ENCODE measurements around the gene NKIRAS2.
"Not testable (repeated sequence)": the region's sequence is repeated elsewhere in the genome, so short reads cannot be mapped to it uniquely, and the experiment has no call there.

Gene NKIRAS2

DNA sequence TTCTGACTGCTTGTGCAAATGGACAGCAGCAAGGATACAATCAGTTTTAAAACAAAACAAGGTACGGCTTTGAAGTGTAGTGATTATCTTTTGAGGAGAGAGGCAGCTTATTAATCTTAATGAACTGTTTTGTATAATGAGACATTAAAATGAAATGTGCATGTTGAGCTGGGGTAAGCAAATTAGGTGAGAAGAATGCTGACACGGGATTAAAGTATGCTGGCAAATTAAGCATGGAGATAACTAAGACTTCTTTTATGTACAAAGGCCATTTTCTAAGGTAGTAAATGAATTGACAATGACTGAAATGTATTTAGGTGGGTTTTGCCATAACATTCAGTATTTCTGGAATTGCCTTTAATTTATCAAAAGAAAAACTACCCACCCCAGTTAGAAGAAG is 21.4 kb upstream of the NKIRAS2 start:
- no peak for DNase-seq (ENCODE audit: low read depth in 2 of 2)

DNA sequence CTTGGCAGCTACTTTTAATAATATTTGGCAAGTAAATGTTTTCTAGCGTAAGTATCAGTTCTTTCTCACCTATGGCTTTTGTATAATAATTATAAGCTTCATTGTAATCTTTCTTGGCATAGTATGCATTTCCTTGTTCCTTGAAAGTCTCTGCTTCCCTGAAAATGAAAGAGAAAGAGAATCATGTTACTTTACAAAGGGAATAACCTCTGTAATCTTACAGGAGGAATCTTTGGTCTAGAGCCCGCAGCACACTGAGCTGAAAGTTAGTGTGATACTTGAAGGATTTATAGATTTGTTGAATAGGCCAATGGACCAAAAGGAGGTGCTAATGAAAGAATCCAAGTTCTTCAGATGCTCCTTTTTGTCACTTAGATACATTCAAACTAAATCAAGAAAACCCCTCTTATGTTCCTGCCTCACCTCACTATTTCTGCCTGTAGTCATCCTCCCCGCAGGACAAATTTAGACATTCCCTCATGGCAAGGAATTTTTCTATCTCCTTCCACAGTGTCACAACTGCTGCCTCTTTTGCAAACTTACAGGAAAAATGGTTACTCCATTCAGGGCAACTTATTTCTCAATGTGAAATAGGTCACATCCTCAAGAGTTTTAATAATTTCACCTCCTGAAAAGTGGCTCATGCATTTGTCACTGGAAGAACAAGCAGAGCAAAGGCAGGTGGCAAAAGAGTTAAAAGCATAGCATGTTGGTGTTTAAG is 19.3 kb upstream of the NKIRAS2 start:
- DNase-seq (ENCODE audit: low read depth in 2 of 2): no peak

DNA sequence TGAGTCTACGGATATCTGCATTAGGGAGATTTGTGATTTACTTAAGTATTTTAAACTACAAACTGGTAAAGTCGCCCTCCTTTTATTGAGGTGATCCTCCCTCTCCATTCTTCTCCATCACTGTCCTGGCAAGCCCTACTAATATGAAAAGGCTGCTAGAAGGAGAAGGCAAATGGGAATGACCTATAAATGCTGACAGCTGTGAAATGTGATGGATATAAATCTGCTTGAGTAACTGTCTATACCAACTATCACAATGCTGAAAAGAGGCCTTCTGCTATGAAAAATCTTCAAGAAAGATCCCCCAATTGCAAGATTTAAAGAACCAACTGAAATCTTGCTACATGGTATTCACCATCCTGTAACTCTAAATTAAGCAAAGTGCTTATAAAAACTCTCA is 18.2 kb upstream of the NKIRAS2 start:
- DNase-seq (ENCODE audit: low read depth in 2 of 2): no peak

DNA sequence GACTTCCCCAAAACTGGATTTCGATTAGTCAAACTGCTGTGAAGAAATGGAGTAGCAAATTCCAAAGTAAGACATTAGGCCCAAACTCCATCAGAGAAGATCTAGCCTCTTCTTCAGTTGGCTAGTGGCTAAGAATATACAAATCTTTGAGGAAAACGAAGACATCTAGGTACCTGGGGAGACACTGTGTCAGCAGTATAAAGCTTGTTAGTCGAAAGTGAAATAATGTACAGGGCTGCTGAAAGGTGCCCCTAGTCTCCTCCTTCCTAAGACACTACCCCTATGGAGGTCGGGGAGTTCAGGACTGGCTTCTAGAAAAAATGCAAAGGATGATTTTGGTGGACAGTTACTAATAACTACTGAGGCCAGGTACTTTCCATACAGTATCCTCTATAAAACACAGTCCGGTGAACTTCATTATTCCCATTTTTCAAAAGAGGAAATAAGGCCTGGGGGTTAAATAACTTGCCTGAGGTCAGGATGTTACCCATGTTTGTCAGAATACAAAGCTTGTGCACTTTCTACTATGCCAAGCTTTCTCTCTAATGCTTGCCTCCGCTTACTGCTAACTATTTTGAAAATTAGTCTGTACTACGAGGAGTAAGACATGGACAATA is 17.6 kb upstream of the NKIRAS2 start:
- no peak for DNase-seq (ENCODE audit: low read depth in 2 of 2)

DNA sequence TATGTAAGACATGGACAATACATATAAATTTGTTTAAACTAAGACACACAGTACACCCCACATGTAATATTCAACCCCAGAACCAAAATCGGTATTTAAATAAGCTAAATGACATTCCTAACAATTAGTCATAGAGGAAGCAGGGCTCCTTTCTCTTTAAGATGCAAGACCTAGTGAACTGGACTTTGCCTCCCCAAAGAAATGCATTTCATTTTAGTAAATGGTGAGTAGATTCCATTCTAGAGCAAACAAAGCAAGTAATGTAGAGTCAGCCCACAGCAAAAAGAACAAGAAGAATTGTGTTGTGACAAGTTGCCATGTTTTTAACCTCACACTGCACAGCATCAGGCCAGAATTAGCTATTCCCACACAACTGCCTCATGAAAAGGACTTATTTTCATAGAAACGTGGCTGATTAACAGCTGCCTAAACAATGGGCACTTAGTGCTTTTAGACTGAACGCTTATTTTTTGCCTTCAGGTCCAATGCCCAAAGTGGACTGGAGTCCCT is 17.0 kb upstream of the NKIRAS2 start:
- no peak for DNase-seq (ENCODE audit: low read depth in 2 of 2)

DNA sequence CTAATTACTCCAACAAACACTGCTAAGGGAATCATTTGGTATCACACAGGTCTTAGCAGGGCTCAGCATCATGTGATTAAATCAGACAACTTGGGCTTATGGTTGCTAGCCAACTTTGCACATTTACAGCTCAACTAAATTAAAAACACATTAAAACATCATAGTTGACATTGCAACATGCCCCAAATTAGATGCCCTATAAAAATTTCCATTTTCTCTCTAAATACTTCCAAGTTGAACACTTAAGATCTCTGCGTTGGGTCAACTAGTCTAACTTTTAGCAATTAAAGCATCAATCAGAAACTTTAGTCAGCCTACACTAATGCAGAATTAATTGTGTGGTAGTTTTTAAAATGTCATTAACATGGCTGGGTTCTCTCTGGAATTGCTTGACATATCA is 14.7 kb upstream of the NKIRAS2 start:
- no peak for DNase-seq (ENCODE audit: low read depth in 2 of 2)

DNA sequence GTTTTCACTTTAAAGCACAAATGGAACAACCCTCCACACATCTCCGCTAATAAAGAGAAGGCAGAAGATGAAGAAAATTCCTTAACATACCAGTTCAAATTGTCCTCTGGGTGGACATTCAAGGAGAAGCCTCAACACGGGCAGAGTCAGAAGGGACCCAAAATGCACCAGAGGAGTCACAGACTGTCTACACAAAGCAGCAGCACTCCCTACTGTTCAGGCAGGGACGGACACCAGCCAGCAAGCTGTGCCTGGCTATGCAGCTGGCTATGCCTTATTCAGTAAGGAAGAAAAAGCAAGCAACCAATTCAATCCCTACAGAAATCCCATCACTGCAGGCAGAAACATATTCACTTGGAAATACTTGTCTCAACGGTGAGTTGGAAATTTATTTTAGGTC is 10.7 kb upstream of the NKIRAS2 start:
- DNase-seq (ENCODE audit: low read depth in 2 of 2): no peak

DNA sequence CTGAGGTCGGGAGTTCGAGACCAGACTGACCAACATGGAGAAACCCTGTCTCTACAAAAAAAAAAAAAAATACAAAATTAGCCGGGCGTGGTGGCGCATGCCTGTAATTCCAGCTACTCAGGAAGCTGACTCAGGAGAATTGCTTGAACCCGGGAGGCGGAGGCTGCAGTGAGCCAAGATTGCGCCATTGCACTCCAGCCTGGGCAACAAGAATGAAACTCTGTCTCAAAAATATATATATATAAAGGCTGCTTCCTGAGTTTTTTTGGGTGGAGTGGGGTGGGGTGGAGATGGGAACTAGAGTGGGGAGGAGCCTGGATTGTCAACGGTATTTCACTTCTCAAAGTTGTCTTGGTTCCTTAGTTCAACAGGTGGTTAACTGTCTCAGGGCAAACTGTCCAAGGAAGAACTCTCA is 9.6 kb upstream of the NKIRAS2 start:
- not testable (repeated sequence) for DNase-seq (ENCODE audit: low read depth in 2 of 2)

DNA sequence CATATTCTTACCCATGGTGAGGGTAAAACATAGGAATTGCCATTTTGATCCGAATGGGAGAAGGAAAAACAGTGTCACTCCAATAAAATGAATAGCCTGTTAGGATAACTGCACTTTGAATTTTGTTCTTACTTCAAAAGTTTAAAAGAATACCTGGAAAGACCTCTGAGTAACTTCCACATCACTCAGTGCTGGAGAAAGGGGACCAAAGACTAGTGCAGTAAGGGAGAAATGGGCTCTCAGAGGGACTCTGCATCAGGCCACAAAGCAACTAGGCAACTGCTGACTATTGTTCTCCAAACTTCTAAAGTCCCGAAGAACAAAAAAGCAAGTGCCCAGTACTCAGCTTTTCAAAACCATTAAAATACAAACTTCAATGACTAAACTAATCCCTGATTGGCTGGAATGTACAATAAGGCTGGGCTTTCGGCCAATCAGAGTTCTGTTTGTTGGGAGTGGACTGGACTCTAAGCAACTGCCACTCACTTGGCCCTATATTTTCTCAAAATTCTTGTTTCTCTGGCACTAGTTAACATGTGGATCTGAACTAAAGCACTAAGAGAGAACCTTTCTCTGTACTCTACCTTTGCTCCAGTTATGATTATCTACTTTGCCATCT is 8.9 kb upstream of the NKIRAS2 start:
- no peak for DNase-seq (ENCODE audit: low read depth in 2 of 2)

DNA sequence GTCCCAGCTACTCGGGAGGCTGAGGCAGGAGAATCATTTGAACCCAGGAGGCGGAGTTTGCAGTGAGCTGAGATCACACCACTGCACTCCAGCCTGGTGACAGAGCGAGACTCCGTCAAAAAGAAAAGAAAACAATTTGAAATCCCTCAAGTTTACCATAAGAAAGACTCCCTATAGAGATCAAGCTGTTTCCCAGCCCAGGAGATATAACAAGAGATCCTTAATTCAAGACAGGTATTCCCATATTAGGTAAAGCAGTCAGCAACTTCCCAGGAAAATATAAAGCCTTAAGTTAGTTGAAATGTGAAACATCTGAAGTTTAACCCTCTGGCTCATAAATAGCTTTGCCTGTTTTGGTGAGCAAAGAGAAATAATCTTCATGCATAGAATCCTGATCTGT is 7.5 kb upstream of the NKIRAS2 start:
- DNase-seq (ENCODE audit: low read depth in 2 of 2): not testable (repeated sequence)

DNA sequence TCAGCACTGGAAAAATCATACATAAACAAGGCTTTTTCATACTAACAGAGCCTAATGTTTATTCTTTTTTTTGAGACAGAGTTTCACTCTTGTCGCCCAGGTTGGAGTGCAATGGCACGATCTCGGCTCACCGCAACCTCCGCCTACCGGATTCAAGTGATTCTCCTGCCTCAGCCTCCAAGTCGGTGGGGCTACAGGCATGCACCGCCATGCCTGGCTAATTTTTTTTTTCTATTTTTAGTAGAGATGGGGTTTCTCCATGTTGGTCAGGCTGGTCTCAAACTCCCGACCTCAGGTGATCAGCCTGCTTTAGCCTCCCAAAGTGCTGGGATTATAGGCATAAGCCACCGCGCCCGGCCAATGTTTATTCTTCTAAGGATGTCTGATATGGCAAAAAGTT is 6.2 kb upstream of the NKIRAS2 start:
- not testable (repeated sequence) for DNase-seq (ENCODE audit: low read depth in 2 of 2)

DNA sequence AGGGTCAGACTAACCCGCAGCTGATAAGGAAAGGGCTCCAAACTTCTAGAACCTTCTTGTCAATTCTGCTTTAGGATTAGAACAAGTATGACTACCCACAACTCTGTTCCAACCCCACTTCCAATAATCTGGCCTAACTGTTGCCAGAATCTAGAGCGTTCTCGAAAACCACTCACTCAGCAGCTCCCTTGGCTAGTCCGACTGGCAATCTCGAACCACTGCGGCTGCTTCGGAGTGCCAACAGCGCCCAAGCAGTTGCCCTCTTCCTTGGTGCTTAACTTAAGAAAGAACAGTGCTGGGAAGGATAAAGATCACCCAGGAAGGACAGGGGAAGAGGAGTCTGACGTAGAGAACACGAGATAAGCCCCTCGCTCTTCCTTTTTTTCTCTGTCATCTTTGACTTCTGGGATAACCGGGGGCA is 3.5 kb upstream of the NKIRAS2 start:
- DNase-seq (ENCODE audit: low read depth in 2 of 2): no peak

DNA sequence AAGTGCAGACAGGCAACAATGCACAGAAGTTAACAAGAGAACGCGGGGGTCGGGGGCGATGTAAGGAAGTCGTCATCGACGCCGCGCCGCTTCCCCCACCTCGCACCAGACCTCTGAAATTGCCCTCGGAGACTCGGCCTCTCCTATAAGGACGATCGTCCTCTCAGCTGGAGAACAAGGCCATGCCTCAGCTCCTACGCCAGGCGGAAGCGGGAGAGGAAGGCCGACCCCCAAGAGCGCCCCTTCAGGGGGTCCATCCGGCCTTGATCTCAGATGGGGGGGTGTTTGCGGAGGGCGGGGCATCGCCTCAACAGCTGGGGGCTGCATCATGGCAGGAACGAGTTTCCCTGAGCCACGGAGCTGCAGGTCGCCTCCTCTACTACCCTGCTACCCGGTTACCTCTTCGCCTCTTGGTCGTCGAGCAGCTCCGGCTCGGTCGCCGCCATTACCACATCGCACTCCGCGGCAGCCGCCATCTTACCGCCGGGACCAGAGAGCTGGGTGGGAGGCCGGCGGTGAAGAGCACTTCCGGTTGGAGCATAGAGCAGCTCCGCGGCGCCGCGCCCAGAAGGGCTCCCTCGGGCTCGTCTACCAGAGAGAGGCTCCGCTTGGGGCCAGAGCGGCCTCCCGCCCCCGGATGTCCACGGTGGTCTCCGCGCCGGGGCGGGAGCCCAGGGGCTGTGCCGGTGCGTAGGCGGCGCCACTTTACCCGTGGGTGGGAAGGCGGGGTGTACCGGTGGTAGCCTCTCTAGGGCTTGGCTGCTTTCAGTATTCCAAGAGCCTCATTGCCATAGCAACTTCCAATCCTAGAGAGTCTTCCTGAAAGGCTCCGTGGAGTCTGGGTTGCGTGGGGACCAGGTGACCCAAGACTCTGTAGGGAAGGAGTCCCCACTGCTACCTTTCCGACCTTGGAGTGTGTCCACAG is 2.7 kb upstream of the NKIRAS2 start, which contains the start of gene DNAJC7:
DNAJC7 (minus strand) TSS at position 499 of the 925 bp plus-strand sequence; CDS start at position 476, 23 bp downstream.
- DNase-seq (ENCODE audit: low read depth in 2 of 2): peak; percentile 82 to 90

DNA sequence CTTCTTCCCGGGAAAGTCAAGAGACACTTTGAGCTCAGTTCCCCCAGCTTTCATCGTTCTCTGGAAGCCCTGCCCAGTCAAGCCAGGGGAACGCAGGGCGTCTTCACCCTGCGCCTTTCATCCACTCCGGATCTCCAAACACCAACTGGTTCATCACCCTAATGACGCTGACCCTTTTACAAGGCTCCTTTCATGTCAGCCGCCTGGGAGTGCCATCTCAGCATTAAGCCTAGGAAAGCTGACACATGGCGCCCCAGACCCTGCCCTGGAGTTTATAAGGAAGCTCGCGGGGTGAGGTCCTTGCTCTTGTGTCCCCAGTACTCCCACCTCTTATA is 2.1 kb upstream of the NKIRAS2 start:
- DNase-seq (ENCODE audit: low read depth in 2 of 2): peak in 1 of 2 donors; percentile 16

DNA sequence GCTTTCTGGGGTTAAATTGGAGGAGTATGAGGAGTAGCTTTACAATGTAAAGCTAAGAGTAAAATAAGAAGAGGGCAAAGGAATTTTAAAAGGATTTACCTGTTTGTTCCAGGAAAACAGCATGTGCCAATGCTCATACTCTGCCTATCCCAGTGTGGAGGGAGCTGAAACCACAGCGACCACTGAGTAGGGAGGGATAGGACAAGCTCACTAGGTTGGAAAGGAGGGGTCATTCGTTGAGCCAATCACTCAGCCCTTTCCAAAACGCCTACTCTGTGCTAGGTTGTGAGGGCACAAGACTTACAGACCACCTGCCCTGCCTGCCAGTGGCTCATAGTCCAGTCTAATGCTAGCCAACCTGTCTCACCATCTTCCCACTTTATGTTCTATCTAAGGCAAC is 1.6 kb upstream of the NKIRAS2 start:
- no peak for DNase-seq (ENCODE audit: low read depth in 2 of 2)

DNA sequence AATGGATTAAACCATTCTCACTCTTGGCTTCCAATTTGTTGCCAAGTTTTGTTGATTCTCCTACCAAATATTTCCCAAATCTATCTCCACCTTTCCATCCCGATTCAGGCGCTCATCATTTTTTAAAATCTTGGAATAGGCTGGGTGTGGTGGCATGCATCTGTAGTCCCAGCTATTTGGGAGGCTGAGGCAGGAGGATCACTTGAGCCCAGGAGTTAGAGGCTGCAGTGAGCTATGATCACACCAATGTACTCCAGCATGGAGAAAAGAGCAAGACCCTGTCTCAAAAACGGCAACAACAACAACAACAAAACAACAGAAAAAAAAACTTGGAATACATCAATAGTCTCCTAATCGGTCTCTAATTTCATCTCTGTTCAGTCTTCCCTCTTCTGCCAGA is 902 bp upstream of the NKIRAS2 start:
- DNase-seq (ENCODE audit: low read depth in 2 of 2): no peak

DNA sequence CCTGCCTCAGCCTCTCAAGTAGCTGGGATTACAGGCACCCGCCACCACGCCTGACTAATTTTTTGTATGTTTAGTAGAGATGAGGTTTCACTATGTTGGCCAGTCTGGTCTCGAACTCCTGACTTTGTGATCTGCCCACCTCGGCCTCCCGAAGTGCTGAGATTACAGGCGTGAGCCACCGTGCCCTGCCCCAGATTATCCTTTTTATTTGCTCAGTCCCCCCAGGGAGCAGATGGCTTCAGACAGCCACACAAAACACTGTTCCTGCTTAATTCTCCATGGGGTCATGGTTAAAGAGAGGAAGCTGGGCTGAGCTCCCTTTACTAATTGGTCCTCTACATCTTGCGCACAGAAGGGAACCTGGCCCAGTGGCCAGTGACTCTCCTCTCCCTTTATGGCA is 955 bp downstream of the NKIRAS2 start:
- not testable (repeated sequence) for DNase-seq (ENCODE audit: low read depth in 2 of 2)

DNA sequence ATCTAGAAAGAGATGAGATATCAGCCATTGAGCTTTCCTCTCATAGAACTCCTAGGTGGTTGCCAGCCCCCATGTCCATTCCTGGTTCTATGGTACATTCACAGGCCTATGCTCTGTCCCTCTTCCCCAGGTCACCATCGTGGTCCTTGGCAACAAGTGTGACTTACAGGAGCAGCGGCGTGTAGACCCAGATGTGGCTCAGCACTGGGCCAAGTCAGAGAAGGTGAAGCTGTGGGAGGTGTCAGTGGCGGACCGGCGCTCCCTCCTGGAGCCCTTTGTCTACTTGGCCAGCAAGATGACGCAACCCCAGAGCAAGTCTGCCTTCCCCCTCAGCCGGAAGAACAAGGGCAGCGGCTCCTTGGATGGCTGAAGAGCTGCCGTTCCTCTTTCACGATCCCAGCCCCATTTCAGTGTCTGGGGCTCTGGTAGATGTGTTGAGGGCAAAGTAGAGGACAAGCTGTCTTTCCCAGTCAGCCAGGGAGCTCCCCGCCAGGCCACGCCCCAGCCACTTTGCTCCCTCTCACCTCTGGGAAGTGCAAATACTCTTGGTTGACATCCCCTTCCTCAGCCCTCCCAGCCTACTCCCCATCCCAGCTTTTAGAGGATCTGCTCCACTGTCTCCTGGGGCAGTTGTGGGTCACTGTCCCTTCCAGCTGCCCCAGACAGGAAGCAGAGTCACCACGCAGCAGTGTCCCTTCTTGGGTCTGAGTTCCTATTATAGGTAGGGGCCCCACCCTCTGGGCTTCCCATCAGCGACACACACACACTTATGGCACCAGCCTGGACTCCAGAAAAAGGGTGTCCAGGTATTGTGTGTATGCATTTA is 3.8 kb downstream of the NKIRAS2 start:
- DNase-seq (ENCODE audit: low read depth in 2 of 2): no peak

DNA sequence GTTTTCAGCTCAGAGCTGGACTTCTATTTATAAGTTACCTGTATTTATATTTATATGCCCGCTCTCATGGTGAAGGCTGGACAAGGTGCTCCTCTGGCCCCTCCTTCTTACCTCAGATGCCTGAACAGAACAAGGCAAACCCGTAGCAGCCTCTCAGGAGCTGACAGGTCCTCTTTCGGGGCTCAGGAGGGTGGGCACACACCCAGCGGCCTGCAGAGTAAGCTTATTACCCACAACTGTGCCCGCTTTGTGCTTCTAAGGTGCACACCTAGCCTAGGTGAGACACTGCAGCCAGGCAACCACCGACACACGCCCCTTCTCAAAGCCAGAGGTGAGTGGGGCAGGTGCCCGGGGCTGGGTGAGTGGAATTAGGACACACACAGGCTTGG is 5.3 kb downstream of the NKIRAS2 start:
- no peak for DNase-seq (ENCODE audit: low read depth in 2 of 2)

DNA sequence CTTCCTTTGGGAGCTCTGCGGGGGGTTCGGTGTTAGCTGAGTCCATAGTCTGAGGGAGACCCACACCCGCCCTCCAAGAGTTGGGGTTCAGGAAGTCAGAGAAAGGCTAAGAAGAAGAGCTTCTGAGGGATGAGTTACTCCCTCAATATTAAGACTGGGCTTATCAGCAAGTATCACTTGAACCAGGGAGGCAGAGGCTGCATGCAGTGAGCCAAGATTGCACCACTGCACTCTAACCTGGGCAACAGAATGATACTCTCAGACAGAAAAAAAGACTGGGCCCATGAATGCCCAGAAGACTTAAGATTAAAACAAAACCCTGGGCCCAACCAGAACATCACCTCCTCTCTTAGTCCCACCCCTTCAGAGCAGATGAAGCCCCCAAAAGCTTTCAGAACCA is 6.0 kb downstream of the NKIRAS2 start:
- DNase-seq (ENCODE audit: low read depth in 2 of 2): no peak
